RWPE2 (cell line): ENCODE results near the gene RCC1.

Source experiments
- ATAC-seq: fragments of 200-7000 bp; cut with Tn5 transposase; 3 replicates; pipeline ENCODE4 v1.9.1; 2021; ENCODE audit warnings: low read depth
- DNase-seq: peaks from one replicate; pipeline ENCODE4 v3.0.0-alpha.2; 2020; ENCODE audit warnings: low spot score
- H3K27ac ChIP-seq: fragments of 450-650 bp; 2 replicates; pipeline ENCODE4 v1.5.1; 2017; ENCODE audit warnings: mild to moderate bottlenecking; ENCODE audit not compliant: poor library complexity, severe bottlenecking
- H3K27me3 ChIP-seq: fragments of 250-450 bp; sonication (Bioruptor Pico); 2 replicates; pipeline ENCODE4 v1.5.1; 2021; ENCODE audit warnings: mild to moderate bottlenecking, moderate library complexity; ENCODE audit not compliant: insufficient read depth, poor library complexity, severe bottlenecking
- H3K36me3 ChIP-seq: fragments of 250-450 bp; sonication (Bioruptor Pico); 2 replicates; pipeline ENCODE4 v1.5.1; 2020; ENCODE audit warnings: low read depth, mild to moderate bottlenecking, moderate library complexity
- H3K4me1 ChIP-seq: fragments of 250-450 bp; sonication (Bioruptor Pico); 2 replicates; pipeline ENCODE4 v1.5.1; 2021; ENCODE audit warnings: mild to moderate bottlenecking, moderate library complexity; ENCODE audit not compliant: insufficient read depth, poor library complexity, severe bottlenecking
- H3K4me3 ChIP-seq: fragments of 250-450 bp; sonication (Bioruptor Pico); 2 replicates; pipeline ENCODE4 v1.5.1; 2021; ENCODE audit warnings: mild to moderate bottlenecking, moderate library complexity; ENCODE audit not compliant: severe bottlenecking
- H3K9me3 ChIP-seq: fragments of 250-450 bp; sonication (Bioruptor Pico); 2 replicates; pipeline ENCODE4 v1.5.1; 2021; ENCODE audit warnings: mild to moderate bottlenecking, moderate library complexity; ENCODE audit not compliant: severe bottlenecking
- TF ChIP-seq, protein P1 (sequence below): fragments of 450-650 bp; IDR thresholded peaks from one replicate; pipeline ENCODE4 v1.5.1; 2017; ENCODE audit warnings: mild to moderate bottlenecking, moderate library complexity; ENCODE audit not compliant: poor library complexity, severe bottlenecking

The RCC1 gene

DNA sequence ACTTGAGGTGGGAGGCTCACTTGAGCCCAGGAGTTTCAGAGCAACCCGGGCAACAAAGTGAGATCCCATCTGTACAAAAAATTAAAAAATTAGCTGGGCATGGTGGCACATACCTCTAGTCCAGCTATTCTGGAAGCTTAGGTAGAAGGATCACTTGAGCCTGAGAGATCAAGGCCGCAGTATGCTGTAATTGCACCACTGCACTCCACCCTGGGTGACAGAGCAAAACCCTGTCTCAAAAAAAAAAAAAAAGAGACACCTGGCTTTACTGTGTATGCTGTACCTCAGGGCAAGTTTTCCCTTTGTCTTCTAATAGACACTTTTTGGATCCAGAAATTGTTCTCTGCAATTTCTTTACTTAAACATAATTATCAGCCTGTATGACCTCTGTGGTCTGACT, 23.1 kb upstream of the RCC1 start:
- TF ChIP-seq, protein P1, sequence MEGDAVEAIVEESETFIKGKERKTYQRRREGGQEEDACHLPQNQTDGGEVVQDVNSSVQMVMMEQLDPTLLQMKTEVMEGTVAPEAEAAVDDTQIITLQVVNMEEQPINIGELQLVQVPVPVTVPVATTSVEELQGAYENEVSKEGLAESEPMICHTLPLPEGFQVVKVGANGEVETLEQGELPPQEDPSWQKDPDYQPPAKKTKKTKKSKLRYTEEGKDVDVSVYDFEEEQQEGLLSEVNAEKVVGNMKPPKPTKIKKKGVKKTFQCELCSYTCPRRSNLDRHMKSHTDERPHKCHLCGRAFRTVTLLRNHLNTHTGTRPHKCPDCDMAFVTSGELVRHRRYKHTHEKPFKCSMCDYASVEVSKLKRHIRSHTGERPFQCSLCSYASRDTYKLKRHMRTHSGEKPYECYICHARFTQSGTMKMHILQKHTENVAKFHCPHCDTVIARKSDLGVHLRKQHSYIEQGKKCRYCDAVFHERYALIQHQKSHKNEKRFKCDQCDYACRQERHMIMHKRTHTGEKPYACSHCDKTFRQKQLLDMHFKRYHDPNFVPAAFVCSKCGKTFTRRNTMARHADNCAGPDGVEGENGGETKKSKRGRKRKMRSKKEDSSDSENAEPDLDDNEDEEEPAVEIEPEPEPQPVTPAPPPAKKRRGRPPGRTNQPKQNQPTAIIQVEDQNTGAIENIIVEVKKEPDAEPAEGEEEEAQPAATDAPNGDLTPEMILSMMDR = no peak

DNA sequence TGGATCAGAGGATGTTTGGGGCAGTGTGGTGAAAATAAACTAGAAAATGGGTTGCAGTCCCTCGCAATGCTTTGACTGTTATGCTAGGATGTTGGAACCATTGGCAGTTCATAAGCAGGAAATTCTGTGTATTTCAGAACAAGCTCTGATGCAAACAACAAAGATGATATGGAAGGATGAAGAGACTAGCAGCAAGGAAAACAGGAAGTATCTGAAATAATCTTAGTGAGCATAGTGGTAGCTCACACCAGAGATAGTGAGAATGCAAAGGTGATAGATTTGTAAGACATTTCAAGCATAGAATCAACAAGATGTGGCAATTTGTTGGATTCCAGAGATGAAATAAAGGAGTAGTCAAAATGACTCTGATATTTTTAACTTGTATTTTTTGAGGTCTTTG, 11.1 kb upstream of the RCC1 start:
- DNase-seq (no peak), ATAC-seq (no peak)
- H3K4me3 ChIP-seq = no peak overlapping the region
- no peak overlapping the region for H3K27ac ChIP-seq
- no peaks in the 10 kb centered on the region for H3K27me3 ChIP-seq
- peaks cover 46% of the 10 kb centered on the region for H3K36me3 ChIP-seq
- no peaks in the 10 kb centered on the region for H3K4me1 ChIP-seq
- TF ChIP-seq, protein P1 = no peak
- H3K9me3 ChIP-seq = no peaks in the 10 kb centered on the region

More for the DNA sequence above, 23.1 kb upstream of the RCC1 start:
- no peaks in the 10 kb centered on the region for H3K9me3 ChIP-seq
- H3K27me3 ChIP-seq = no peaks in the 10 kb centered on the region
- H3K27ac ChIP-seq = no peak overlapping the region
- no peak overlapping the region for H3K4me3 ChIP-seq
- peaks cover 68% of the 10 kb centered on the region for H3K36me3 ChIP-seq
- DNase-seq (no peak), ATAC-seq (no peak)
- H3K4me1 ChIP-seq = no peaks in the 10 kb centered on the region

DNA sequence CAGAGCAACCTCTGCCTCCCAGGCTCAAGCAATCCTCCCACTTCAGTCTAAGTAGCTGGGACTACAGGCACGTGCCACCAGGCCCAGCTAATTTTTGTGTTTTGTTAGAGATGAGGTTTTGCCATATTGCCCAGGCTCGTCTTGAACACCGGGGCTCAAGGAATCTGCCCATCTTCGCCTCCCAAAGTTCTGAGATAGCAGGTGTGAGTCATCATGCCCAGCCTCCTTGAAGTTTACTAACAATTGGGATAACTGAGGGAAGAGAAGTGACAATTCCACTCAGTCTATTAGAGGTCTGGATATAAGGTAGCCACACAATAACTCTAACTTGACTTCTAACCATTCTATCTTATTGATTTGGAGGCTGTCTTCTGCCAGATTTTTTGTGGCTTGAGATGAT, 6.3 kb upstream of the RCC1 start:
- Histone ChIP-seq H3K36me3 (peaks cover 15% of the 10 kb centered on the region), H3K27ac (no peak overlapping the region), H3K4me3 (no peak overlapping the region), H3K4me1 (no peaks in the 10 kb centered on the region), H3K27me3 (no peaks in the 10 kb centered on the region), H3K9me3 (no peaks in the 10 kb centered on the region)
- DNase-seq (no peak), ATAC-seq (no peak)
- TF ChIP-seq, protein P1 = no peak

DNA sequence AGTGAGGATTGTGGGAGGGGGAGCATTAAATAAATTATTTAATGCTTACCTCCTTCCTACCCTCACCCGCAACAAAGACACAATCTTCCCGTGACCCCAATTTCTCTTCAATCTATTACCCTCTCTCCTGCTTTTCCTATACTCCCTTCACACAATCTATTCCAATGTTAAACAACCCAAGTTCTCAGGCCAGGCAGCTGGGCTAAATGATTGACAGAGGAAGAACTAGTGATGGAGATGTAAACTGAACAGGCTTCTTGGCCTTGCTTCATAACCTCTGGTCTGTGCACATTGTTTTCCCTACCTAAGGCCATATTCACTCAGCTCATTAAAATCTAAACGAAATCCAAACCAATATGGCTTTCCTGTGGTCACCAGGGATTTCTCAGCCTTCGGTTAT, 3.9 kb upstream of the RCC1 start:
- DNase-seq (no peak), ATAC-seq (no peak)
- Histone ChIP-seq H3K27me3 (no peaks in the 10 kb centered on the region), H3K4me1 (no peaks in the 10 kb centered on the region), H3K4me3 (no peak overlapping the region), H3K9me3 (no peaks in the 10 kb centered on the region), H3K27ac (no peak overlapping the region), H3K36me3 (peaks cover 12% of the 10 kb centered on the region)
- TF ChIP-seq, protein P1 = no peak

DNA sequence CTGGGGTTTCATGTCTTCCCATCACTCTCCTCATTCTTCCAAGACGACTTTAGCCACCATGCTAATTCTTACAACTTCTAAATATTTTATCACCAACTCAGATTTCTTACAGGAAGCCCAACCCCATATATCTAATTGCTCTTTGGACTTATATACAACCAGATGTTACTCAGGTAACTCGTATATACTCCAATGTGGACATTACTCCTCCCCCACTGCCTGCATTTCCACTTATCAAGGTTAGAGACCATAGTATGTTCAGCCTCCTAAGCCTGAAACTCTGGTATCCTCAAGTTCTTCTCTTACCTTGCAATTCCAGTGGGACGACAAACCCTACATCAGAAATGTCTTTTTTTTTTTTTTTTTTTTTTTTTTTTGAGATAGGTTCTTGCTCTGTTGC, 2.7 kb upstream of the RCC1 start:
- no peak for ATAC-seq
- Histone ChIP-seq H3K27me3 (no peaks in the 10 kb centered on the region), H3K27ac (no peak overlapping the region), H3K36me3 (peaks cover 22% of the 10 kb centered on the region), H3K4me3 (no peak overlapping the region), H3K9me3 (no peaks in the 10 kb centered on the region), H3K4me1 (peaks cover 4% of the 10 kb centered on the region)
- DNase-seq = no peak
- TF ChIP-seq, protein P1 = no peak
